Neural cell (in vitro differentiated cells): ENCODE data around the gene NCKAP5.

Experiments used
- CTCF ChIP-seq: fragments of 450-650 bp; IDR thresholded peaks from 2 replicates; pipeline ENCODE4 v1.5.1; 2014; ENCODE audit warnings: antibody characterized with exemption, mild to moderate bottlenecking, moderate library complexity; ENCODE audit not compliant: poor library complexity, severe bottlenecking
- EP300 ChIP-seq: fragments of 450-650 bp; conservative IDR thresholded peaks from 2 replicates; pipeline ENCODE4 v1.6.1; 2014; ENCODE audit warnings: antibody characterized with exemption, mild to moderate bottlenecking, moderate library complexity; ENCODE audit not compliant: poor library complexity, severe bottlenecking
- EZH2 ChIP-seq: fragments of 200-600, 300-800 bp; shearing (Covaris generic), sonication (generic); IDR thresholded peaks from 2 replicates; pipeline ENCODE4 v1.6.1; 2014; ENCODE audit warnings: antibody characterized with exemption, low read length, borderline replicate concordance, mild to moderate bottlenecking; ENCODE audit not compliant: insufficient read depth, poor library complexity, severe bottlenecking
- MXI1 ChIP-seq: fragments of 450-650 bp; conservative IDR thresholded peaks from 2 replicates; pipeline ENCODE4 v1.6.1; 2014; ENCODE audit warnings: antibody characterized with exemption, mild to moderate bottlenecking; ENCODE audit not compliant: poor library complexity, severe bottlenecking
- POLR2AphosphoS5 ChIP-seq: IDR thresholded peaks from 2 replicates; pipeline ENCODE4 v1.6.1; 2012
- RAD21 ChIP-seq: fragments of 450-650 bp; conservative IDR thresholded peaks from 2 replicates; pipeline ENCODE4 v1.6.1; 2014; ENCODE audit warnings: antibody characterized with exemption, mild to moderate bottlenecking, moderate library complexity
- REST ChIP-seq: IDR thresholded peaks from 2 replicates; pipeline ENCODE4 v1.6.1; 2012; ENCODE audit warnings: borderline replicate concordance
- TAF1 ChIP-seq: IDR thresholded peaks from 2 replicates; pipeline ENCODE4 v1.6.1; 2012; ENCODE audit warnings: low read depth

GRCh38 chr2:133532919-133533318, 35.3 kb downstream of the NCKAP5 start:
- TF ChIP-seq CTCF (no peak), EZH2 (no peak), RAD21 (no peak), REST (no peak), POLR2AphosphoS5 (no peak), MXI1 (no peak), EP300 (no peak), TAF1 (no peak)
